Neural cell (in vitro differentiated cells): ENCODE measurements around the gene CLCN3. TPM values are rescaled to one million over a fixed set of nuclear protein-coding genes. Genes with fewer than 3 reads are reported as not detected.
"Not testable (repeated sequence)": the region's sequence is repeated elsewhere in the genome, so short reads cannot be mapped to it uniquely, and the experiment has no call there.

Source experiments
- H2AFZ ChIP-seq: fragments of 200-600, 300-800 bp; sonication (generic), shearing (Covaris generic); 2 replicates; pipeline ENCODE4 v1.6.0; 2014; ENCODE audit warnings: low read depth, mild to moderate bottlenecking, antibody characterized with exemption, low read length, moderate library complexity
- H3F3A ChIP-seq: fragments of 200-600 bp; shearing (Covaris generic); 2 replicates; pipeline ENCODE4 v1.6.1; 2016; ENCODE audit warnings: mild to moderate bottlenecking, moderate library complexity, mixed read lengths, antibody characterized with exemption, low read length; ENCODE audit not compliant: insufficient read depth, poor library complexity, severe bottlenecking
- H3K27ac ChIP-seq: fragments of 200-600, 300-800 bp; sonication (generic), shearing (Covaris generic); 2 replicates; pipeline ENCODE4 v1.5.1; 2014; ENCODE audit warnings: mild to moderate bottlenecking, low read length, moderate library complexity
- H3K27me3 ChIP-seq: fragments of 300-800, 200-600 bp; sonication (generic), shearing (Covaris generic); 2 replicates; pipeline ENCODE4 v1.6.0; 2014; ENCODE audit warnings: mild to moderate bottlenecking, low read depth, low read length, moderate library complexity; ENCODE audit not compliant: insufficient read depth
- H3K36me3 ChIP-seq: fragments of 300-800, 200-600 bp; sonication (generic), shearing (Covaris generic); 2 replicates; pipeline ENCODE4 v1.5.1; 2014; ENCODE audit warnings: mild to moderate bottlenecking, antibody characterized with exemption, low read length, moderate library complexity; ENCODE audit not compliant: insufficient read depth
- H3K4me2 ChIP-seq: fragments of 300-800, 200-600 bp; sonication (generic), shearing (Covaris generic); 2 replicates; pipeline ENCODE4 v1.6.0; 2014; ENCODE audit warnings: mild to moderate bottlenecking, low read length
- H3K4me3 ChIP-seq: fragments of 300-800, 200-600 bp; sonication (generic), shearing (Covaris generic); 2 replicates; pipeline ENCODE4 v1.5.1; 2014; ENCODE audit warnings: mild to moderate bottlenecking, low read length, moderate library complexity
- H3K79me2 ChIP-seq: fragments of 200-600 bp; shearing (Covaris generic); replicated peaks from 2 replicates; pipeline ENCODE4 v1.6.0; 2014; ENCODE audit warnings: mild to moderate bottlenecking, low read length, moderate library complexity; ENCODE audit not compliant: insufficient read depth
- H3K9ac ChIP-seq: fragments of 300-800, 200-600 bp; sonication (generic), shearing (Covaris generic); 2 replicates; pipeline ENCODE4 v1.6.1; 2016; ENCODE audit warnings: mild to moderate bottlenecking, low read length, mixed read lengths
- H3K9me2 ChIP-seq: fragments of 200-600 bp; shearing (Covaris generic); 2 replicates; pipeline ENCODE4 v1.6.1; 2016; ENCODE audit warnings: mild to moderate bottlenecking, low read length, mixed read lengths; ENCODE audit not compliant: insufficient read depth
- H3K9me3 ChIP-seq: fragments of 200-600, 300-800 bp; sonication (generic), shearing (Covaris generic); 2 replicates; pipeline ENCODE4 v1.6.1; 2016; ENCODE audit warnings: mild to moderate bottlenecking, mixed run types, low read length, moderate library complexity, mixed read lengths
- H4K20me1 ChIP-seq: fragments of 200-600 bp; shearing (Covaris generic); 2 replicates; pipeline ENCODE4 v1.6.1; 2016; ENCODE audit warnings: mild to moderate bottlenecking, mixed run types; ENCODE audit not compliant: insufficient read depth
- CTCF ChIP-seq: fragments of 450-650 bp; IDR thresholded peaks from 2 replicates; pipeline ENCODE4 v1.5.1; 2014; ENCODE audit warnings: antibody characterized with exemption, mild to moderate bottlenecking, moderate library complexity; ENCODE audit not compliant: poor library complexity, severe bottlenecking
- EP300 ChIP-seq: fragments of 450-650 bp; conservative IDR thresholded peaks from 2 replicates; pipeline ENCODE4 v1.6.1; 2014; ENCODE audit warnings: antibody characterized with exemption, mild to moderate bottlenecking, moderate library complexity; ENCODE audit not compliant: poor library complexity, severe bottlenecking
- EZH2 ChIP-seq: fragments of 200-600, 300-800 bp; shearing (Covaris generic), sonication (generic); IDR thresholded peaks from 2 replicates; pipeline ENCODE4 v1.6.1; 2014; ENCODE audit warnings: antibody characterized with exemption, low read length, borderline replicate concordance, mild to moderate bottlenecking; ENCODE audit not compliant: insufficient read depth, poor library complexity, severe bottlenecking
- MXI1 ChIP-seq: fragments of 450-650 bp; conservative IDR thresholded peaks from 2 replicates; pipeline ENCODE4 v1.6.1; 2014; ENCODE audit warnings: antibody characterized with exemption, mild to moderate bottlenecking; ENCODE audit not compliant: poor library complexity, severe bottlenecking
- POLR2AphosphoS5 ChIP-seq: IDR thresholded peaks from 2 replicates; pipeline ENCODE4 v1.6.1; 2012
- RAD21 ChIP-seq: fragments of 450-650 bp; conservative IDR thresholded peaks from 2 replicates; pipeline ENCODE4 v1.6.1; 2014; ENCODE audit warnings: antibody characterized with exemption, mild to moderate bottlenecking, moderate library complexity
- REST ChIP-seq: IDR thresholded peaks from 2 replicates; pipeline ENCODE4 v1.6.1; 2012; ENCODE audit warnings: borderline replicate concordance
- SMC3 ChIP-seq: fragments of 450-650 bp; conservative IDR thresholded peaks from 2 replicates; pipeline ENCODE4 v1.6.1; 2014; ENCODE audit warnings: antibody characterized with exemption, mild to moderate bottlenecking, moderate library complexity; ENCODE audit not compliant: poor library complexity
- TAF1 ChIP-seq: IDR thresholded peaks from 2 replicates; pipeline ENCODE4 v1.6.1; 2012; ENCODE audit warnings: low read depth
- polyA minus RNA-seq: library from RNA; depleted of rRNA, polyadenylated mRNA; stranded (reverse); fragments of >200 nt; gene quantifications from 2 replicates; pipeline ENCODE4 v1.2.3, GENCODE V29; 2014
- polyA plus RNA-seq: library from polyadenylated mRNA; depleted of rRNA; stranded (reverse); fragments of >200 nt; gene quantifications from 2 replicates; pipeline ENCODE4 v1.2.3, GENCODE V29; 2014

The CLCN3 gene
- polyA plus RNA-seq (63.5 and 68.3 TPM in 2 replicates), polyA minus RNA-seq (136 and 147 TPM in 2 replicates)

GRCh38 chr4:169619958-169620879 is at the start of gene CLCN3:
TSS of gene CLCN3 (plus strand) at chr4:169620578. CDS start at chr4:169635929, 15,351 bp downstream.
- Histone ChIP-seq H3K9ac (peak within 1 kb of the TSS; percentile 82), H3K9me3 (no peaks in the 10 kb centered on the region), H3K36me3 (no peaks in the 10 kb centered on the region), H3K4me2 (peak within 1 kb of the TSS; percentile 97), H3K4me3 (peak within 1 kb of the TSS; percentile 74), H4K20me1 (no peaks in the 10 kb centered on the region), H3K9me2 (no peaks in the 10 kb centered on the region), H3K27ac (peak within 1 kb of the TSS; percentile 94), H3K27me3 (no peaks in the 10 kb centered on the region), H2AFZ (peak within 1 kb of the TSS; percentile 46), H3K79me2 (peaks cover 36% of the 10 kb centered on the region), H3F3A (no peaks in the 10 kb centered on the region)
- TF ChIP-seq RAD21 (peak; percentile 15), EP300 (peak; percentile 83), MXI1 (peak; percentile 49), TAF1 (peak; percentile 42), SMC3 (no peak), CTCF (peak; percentile 38), POLR2AphosphoS5 (peak; percentile 90), EZH2 (no peak)

GRCh38 chr4:169571012-169571411 is 49.4 kb upstream of the CLCN3 start:
- not testable (repeated sequence) for H3F3A ChIP-seq, H3K9me2 ChIP-seq, H3K36me3 ChIP-seq, H3K9ac ChIP-seq, H4K20me1 ChIP-seq, H3K27me3 ChIP-seq, H2AFZ ChIP-seq, H3K4me3 ChIP-seq, H3K27ac ChIP-seq, H3K4me2 ChIP-seq, H3K9me3 ChIP-seq, H3K79me2 ChIP-seq

GRCh38 chr4:169571435-169571834 is 48.9 kb upstream of the CLCN3 start:
- Histone ChIP-seq H3K4me2 (no peak overlapping the region), H3K9me2 (no peaks in the 10 kb centered on the region), H2AFZ (no peak overlapping the region), H3K9ac (no peak overlapping the region), H3K4me3 (no peak overlapping the region), H3K36me3 (no peaks in the 10 kb centered on the region), H4K20me1 (no peaks in the 10 kb centered on the region), H3K9me3 (no peaks in the 10 kb centered on the region), H3K79me2 (no peaks in the 10 kb centered on the region), H3K27ac (no peak overlapping the region), H3F3A (no peaks in the 10 kb centered on the region), H3K27me3 (no peaks in the 10 kb centered on the region)
- TF ChIP-seq TAF1, result no peak
- no peak for TF ChIP-seq REST
- no peak for TF ChIP-seq MXI1
- TF ChIP-seq EZH2, result no peak
- TF ChIP-seq EP300, result no peak
- no peak for TF ChIP-seq POLR2AphosphoS5
- no peak for TF ChIP-seq RAD21
